ENCODE results near the gene DERL2. TPM values are rescaled to one million over a fixed set of nuclear protein-coding genes. Genes with fewer than 3 reads are reported as not detected.

DERL2 gene
- total RNA-seq, 4 donors from 2014 or later, result 26.5 to 33.9 (median 31.7) TPM

DNA sequence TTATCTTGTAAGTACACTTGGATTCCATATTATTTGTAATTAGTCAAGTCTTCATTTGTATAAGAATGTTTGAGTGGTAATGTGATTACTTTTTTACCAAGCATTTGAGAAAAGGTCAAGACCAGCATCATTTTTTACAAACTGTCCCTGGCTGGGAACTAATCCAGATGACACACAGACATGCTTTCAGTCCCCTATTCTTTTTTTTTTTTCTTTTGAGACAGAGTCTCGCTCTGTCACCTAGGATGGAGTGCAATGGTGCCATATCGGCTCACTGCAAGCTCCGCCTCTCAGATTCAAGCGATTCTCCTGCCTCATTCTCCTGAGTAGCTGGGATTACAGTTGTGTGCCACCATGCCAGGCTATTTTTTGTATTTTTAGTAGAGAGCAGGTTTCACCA lies 4.5 kb downstream of the DERL2 start:
- H3K4me1 ChIP-seq, result peaks cover 10 to 12% of the 10 kb centered on the region in 2 donors
- TF ChIP-seq, protein P1, sequence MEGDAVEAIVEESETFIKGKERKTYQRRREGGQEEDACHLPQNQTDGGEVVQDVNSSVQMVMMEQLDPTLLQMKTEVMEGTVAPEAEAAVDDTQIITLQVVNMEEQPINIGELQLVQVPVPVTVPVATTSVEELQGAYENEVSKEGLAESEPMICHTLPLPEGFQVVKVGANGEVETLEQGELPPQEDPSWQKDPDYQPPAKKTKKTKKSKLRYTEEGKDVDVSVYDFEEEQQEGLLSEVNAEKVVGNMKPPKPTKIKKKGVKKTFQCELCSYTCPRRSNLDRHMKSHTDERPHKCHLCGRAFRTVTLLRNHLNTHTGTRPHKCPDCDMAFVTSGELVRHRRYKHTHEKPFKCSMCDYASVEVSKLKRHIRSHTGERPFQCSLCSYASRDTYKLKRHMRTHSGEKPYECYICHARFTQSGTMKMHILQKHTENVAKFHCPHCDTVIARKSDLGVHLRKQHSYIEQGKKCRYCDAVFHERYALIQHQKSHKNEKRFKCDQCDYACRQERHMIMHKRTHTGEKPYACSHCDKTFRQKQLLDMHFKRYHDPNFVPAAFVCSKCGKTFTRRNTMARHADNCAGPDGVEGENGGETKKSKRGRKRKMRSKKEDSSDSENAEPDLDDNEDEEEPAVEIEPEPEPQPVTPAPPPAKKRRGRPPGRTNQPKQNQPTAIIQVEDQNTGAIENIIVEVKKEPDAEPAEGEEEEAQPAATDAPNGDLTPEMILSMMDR (IDR thresholded peaks at IDR 0.05 in 4 of 5, conservative IDR thresholded peaks at IDR 0.05 in 1 of 5), result no peak
- no peak for TF ChIP-seq POLR2A (IDR thresholded peaks at IDR 0.05)
- H3K27ac ChIP-seq, result no peak overlapping the region
- DNase-seq (no peak), ATAC-seq (no peak)
- no peak overlapping the region for H3K4me3 ChIP-seq
- H3K27me3 ChIP-seq, result no peaks in the 10 kb centered on the region
- in situ Hi-C loops (cut with MboI; ENCODE audit: low sequenced_read_pairs in 4 of 4), result no loop called here
- H3K36me3 ChIP-seq, result peaks cover 6 to 85% of the 10 kb centered on the region in 2 donors
- intact Hi-C loops (cut with DNase I; ENCODE audit: low total_unique reads), result loop anchor here (10.0 kb wide), 2 partner anchors 1173 to 1847 kb away; partner anchors contain the start of genes C17orf100, CTNS, MED31 and SHPK
- H3K9me3 ChIP-seq, result no peaks in the 10 kb centered on the region

- DNase-seq (no peak), ATAC-seq (no peak)
- TF ChIP-seq, protein P1 (IDR thresholded peaks at IDR 0.05 in 4 of 5, conservative IDR thresholded peaks at IDR 0.05 in 1 of 5), result no peak
- no peak for TF ChIP-seq POLR2A (IDR thresholded peaks at IDR 0.05)
- Histone ChIP-seq H3K4me3 (no peak overlapping the region), H3K9me3 (no peaks in the 10 kb centered on the region), H3K4me1 (peaks cover 10 to 12% of the 10 kb centered on the region in 2 donors), H3K36me3 (peaks cover 6 to 89% of the 10 kb centered on the region in 2 donors), H3K27me3 (no peaks in the 10 kb centered on the region), H3K27ac (no peak overlapping the region)
- intact Hi-C loops (cut with DNase I; ENCODE audit: low total_unique reads) (loop anchor here (10.0 kb wide), 2 partner anchors 1174 to 1846 kb away; partner anchors contain the start of genes C17orf100, CTNS, MED31 and SHPK), in situ Hi-C loops (cut with MboI; ENCODE audit: low sequenced_read_pairs in 4 of 4) (no loop called here)
Measured at GRCh38 chr17:5480962-5481361, 5.0 kb downstream of the DERL2 start.

DNA sequence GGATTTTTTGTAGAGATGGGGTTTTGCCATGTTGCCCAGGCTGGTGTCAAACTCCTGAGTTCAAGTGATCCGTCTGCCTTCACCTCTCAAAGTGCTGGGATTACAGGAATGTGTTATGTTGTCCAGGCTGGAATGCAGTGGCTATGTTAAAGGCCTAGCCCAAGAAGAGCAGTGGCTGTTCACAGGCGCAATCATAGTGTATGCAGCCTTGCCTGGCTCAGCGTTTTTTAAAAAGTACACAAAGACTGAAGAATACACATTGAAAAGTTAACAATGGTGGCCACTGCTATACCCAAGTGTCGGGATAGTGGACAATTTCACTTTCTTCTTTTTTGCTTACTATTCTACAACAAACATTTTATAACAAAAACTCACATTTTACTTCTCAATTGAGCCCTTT lies 7.0 kb downstream of the DERL2 start:
- Histone ChIP-seq H3K36me3 (peaks cover 6 to 87% of the 10 kb centered on the region in 2 donors), H3K4me3 (no peak overlapping the region), H3K27me3 (no peaks in the 10 kb centered on the region), H3K4me1 (no peaks in the 10 kb centered on the region), H3K27ac (peak overlapping the region in 1 of 4 donors; percentile 4), H3K9me3 (no peaks in the 10 kb centered on the region)
- no peak for ATAC-seq
- in situ Hi-C loops (cut with MboI; ENCODE audit: low sequenced_read_pairs in 4 of 4) (no loop called here), intact Hi-C loops (cut with DNase I; ENCODE audit: low total_unique reads) (no loop called here)
- no peak for TF ChIP-seq POLR2A (IDR thresholded peaks at IDR 0.05)
- TF ChIP-seq, protein P1 (IDR thresholded peaks at IDR 0.05 in 4 of 5, conservative IDR thresholded peaks at IDR 0.05 in 1 of 5), result no peak
- DNase-seq, result no peak

DNA sequence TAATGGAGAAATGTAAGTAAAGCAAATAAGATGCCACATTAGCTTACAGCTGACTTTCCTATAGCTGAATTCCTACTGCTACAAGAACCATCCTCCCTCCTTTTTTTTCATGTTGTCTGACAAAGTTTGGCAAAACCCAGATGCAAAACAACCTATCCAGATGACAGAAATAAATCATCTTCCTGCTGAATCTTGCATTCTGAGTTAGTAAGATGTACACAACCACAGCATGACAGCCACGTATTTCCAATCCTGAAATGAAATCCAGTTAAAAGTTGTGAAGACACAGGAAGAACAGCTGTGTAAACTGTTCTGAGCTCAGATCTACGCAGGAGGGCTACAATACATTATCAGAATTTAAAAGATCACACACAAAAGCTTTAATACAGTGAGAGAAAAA lies 12.1 kb downstream of the DERL2 start:
- intact Hi-C loops (cut with DNase I; ENCODE audit: low total_unique reads) (no loop called here), in situ Hi-C loops (cut with MboI; ENCODE audit: low sequenced_read_pairs in 4 of 4) (no loop called here)
- H3K4me3 ChIP-seq, result no peak overlapping the region
- DNase-seq (no peak), ATAC-seq (no peak)
- no peaks in the 10 kb centered on the region for H3K9me3 ChIP-seq
- peaks cover 6 to 63% of the 10 kb centered on the region in 2 donors for H3K36me3 ChIP-seq
- TF ChIP-seq, protein P1 (IDR thresholded peaks at IDR 0.05 in 4 of 5, conservative IDR thresholded peaks at IDR 0.05 in 1 of 5), result no peak
- TF ChIP-seq POLR2A (IDR thresholded peaks at IDR 0.05), result no peak
- peaks cover 0 to 5% of the 10 kb centered on the region in 2 donors for H3K4me1 ChIP-seq
- H3K27ac ChIP-seq, result no peak overlapping the region
- H3K27me3 ChIP-seq, result no peaks in the 10 kb centered on the region

DNA sequence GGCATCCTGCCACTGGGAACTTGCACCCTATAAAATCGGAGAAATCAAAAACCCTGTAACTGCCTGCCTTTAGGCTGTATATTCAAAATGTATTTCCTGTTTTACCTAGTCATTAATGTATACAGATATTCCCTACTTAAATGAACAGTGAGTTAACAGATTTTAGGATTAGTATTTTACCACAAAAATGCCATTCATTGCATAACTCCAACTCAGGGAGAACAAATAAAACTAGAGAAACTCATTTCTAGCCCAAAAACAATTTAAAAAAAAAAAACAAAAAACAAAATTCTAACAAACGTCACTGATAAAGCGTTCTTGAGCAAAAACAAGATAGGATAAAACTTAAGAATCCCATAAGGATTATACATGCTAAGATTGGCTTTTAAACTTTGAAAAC lies 13.5 kb downstream of the DERL2 start:
- Histone ChIP-seq H3K4me3 (no peak overlapping the region), H3K4me1 (peaks cover 7 to 9% of the 10 kb centered on the region in 2 donors), H3K36me3 (peaks cover 2 to 49% of the 10 kb centered on the region in 2 donors), H3K27ac (no peak overlapping the region), H3K9me3 (no peaks in the 10 kb centered on the region), H3K27me3 (no peaks in the 10 kb centered on the region)
- intact Hi-C loops (cut with DNase I; ENCODE audit: low total_unique reads) (no loop called here), in situ Hi-C loops (cut with MboI; ENCODE audit: low sequenced_read_pairs in 4 of 4) (no loop called here)
- TF ChIP-seq, protein P1 (IDR thresholded peaks at IDR 0.05 in 4 of 5, conservative IDR thresholded peaks at IDR 0.05 in 1 of 5), result no peak
- ATAC-seq (no peak), DNase-seq (no peak)
